HL-60 (cell line): ENCODE data around the gene ADAMTS17.

Experiments
- DNase-seq, 2 experiments: peaks; one replicate each; pipeline ENCODE4 v3.0.0-alpha.2; 2010 to 2020; ENCODE audit warnings: low read depth in 1 of 2, low spot score in 1 of 2
- H3K27ac ChIP-seq: fragments of 250-450 bp; sonication (Bioruptor Pico); replicated peaks from 2 replicates; pipeline ENCODE4 v1.5.1; 2020; ENCODE audit warnings: mild to moderate bottlenecking, moderate library complexity
- H3K27me3 ChIP-seq: fragments of 250-450 bp; sonication (Bioruptor Pico); 2 replicates; pipeline ENCODE4 v1.5.1; 2021; ENCODE audit warnings: mild to moderate bottlenecking, moderate library complexity; ENCODE audit not compliant: insufficient read depth, poor library complexity, severe bottlenecking
- H3K4me3 ChIP-seq: replicated peaks from 2 replicates; pipeline ENCODE4 v1.5.1; 2011; ENCODE audit warnings: mild to moderate bottlenecking, control low read depth, low read length; ENCODE audit not compliant: insufficient read depth
- CTCF ChIP-seq: IDR thresholded peaks from one replicate; pipeline ENCODE4 v1.5.1; 2011; ENCODE audit warnings: low read length, control low read depth, inconsistent platforms; ENCODE audit not compliant: insufficient read depth
- GABPA ChIP-seq: IDR thresholded peaks from 2 replicates; pipeline ENCODE4 v1.6.1; 2012; ENCODE audit warnings: low read depth
- POLR2AphosphoS5 ChIP-seq: IDR thresholded peaks from 2 replicates; pipeline ENCODE4 v1.6.1; 2012; ENCODE audit warnings: low read depth
- REST ChIP-seq: IDR thresholded peaks from 2 replicates; pipeline ENCODE4 v1.6.1; 2012; ENCODE audit warnings: low read depth; ENCODE audit not compliant: insufficient replicate concordance
- SPI1 ChIP-seq: IDR thresholded peaks from 2 replicates; pipeline ENCODE4 v1.6.1; 2012; ENCODE audit warnings: low read depth, mild to moderate bottlenecking, borderline replicate concordance

The ADAMTS17 gene

GRCh38 chr15:100123611-100124010, 218.2 kb downstream of the ADAMTS17 start:
- TF ChIP-seq CTCF (no peak), REST (no peak), GABPA (no peak), SPI1 (no peak), POLR2AphosphoS5 (no peak)
- Histone ChIP-seq H3K27me3 (no peaks in the 10 kb centered on the region), H3K4me3 (no peak overlapping the region), H3K27ac (no peak overlapping the region)
- DNase-seq: no peak

GRCh38 chr15:100121285-100121684, 220.5 kb downstream of the ADAMTS17 start:
- no peak for DNase-seq
- no peak overlapping the region for H3K4me3 ChIP-seq
- no peaks in the 10 kb centered on the region for H3K27me3 ChIP-seq
- TF ChIP-seq POLR2AphosphoS5 (no peak), GABPA (no peak), CTCF (no peak), SPI1 (no peak), REST (no peak)
- peak overlapping the region; percentile 75 for H3K27ac ChIP-seq

GRCh38 chr15:100120111-100120510, 221.7 kb downstream of the ADAMTS17 start:
- H3K27me3 ChIP-seq: no peaks in the 10 kb centered on the region
- DNase-seq: peak; percentile 73 to 95
- no peak for TF ChIP-seq REST
- no peak for TF ChIP-seq SPI1
- no peak for TF ChIP-seq GABPA
- no peak for TF ChIP-seq CTCF
- no peak for TF ChIP-seq POLR2AphosphoS5
- H3K4me3 ChIP-seq: no peak overlapping the region
- H3K27ac ChIP-seq: peak overlapping the region; percentile 75
